ENCODE results near the gene IP6K3. TPM values are rescaled to one million over a fixed set of nuclear protein-coding genes. Genes with fewer than 3 reads are reported as not detected.

The IP6K3 gene
- total RNA-seq, 1 donor from 2014 or later = not detected

DNA sequence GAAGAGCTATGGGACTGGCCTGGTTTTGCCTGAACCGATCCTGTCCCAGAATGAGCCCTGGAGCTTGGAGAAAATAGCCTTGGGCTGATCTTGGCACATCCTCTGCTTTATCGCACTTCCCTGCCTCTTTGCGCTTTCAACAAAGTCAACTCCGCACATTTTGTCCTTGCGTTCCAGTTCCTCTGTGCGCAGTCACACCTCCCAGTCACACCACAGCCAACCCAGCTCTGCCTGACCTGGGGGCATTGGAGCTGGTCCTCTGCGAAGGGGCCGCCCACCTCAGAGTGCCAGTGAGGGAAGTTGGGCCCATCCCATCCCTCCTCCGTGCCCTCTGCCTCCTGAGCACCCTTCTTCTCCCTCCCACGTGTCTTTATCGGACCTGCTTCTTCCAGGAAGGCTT lies 18.3 kb downstream of the IP6K3 start:
- Mint-ChIP-seq H3K27ac (no peak overlapping the region), H3K27me3 (peaks cover 18% of the 10 kb centered on the region), H3K36me3 (ENCODE audit: low read depth) (no peaks in the 10 kb centered on the region), H3K4me1 (peaks cover 11% of the 10 kb centered on the region), H3K9me3 (no peaks in the 10 kb centered on the region), H3K4me3 (no peak overlapping the region)
- ChIA-PET POLR2A (no interaction called here), CTCF (no interaction called here)
- intact Hi-C loops (cut with micrococcal nuclease) = no loop called here
- no peak for TF ChIP-seq CTCF (IDR thresholded peaks at IDR 0.05)
- no peak for DNase-seq
- no peak for ATAC-seq (ENCODE audit: low read depth)

GRCh38 chr6:33727932-33728331 lies 18.8 kb downstream of the IP6K3 start:
- no peaks in the 10 kb centered on the region for H3K9me3 Mint-ChIP-seq
- no peak for TF ChIP-seq CTCF (IDR thresholded peaks at IDR 0.05)
- no peak overlapping the region for H3K4me3 Mint-ChIP-seq
- no peak for ATAC-seq (ENCODE audit: low read depth)
- no peak overlapping the region for H3K27ac Mint-ChIP-seq
- CTCF ChIA-PET = no interaction called here
- no peaks in the 10 kb centered on the region for H3K36me3 Mint-ChIP-seq (ENCODE audit: low read depth)
- peaks cover 11% of the 10 kb centered on the region for H3K4me1 Mint-ChIP-seq
- intact Hi-C loops (cut with micrococcal nuclease) = no loop called here
- DNase-seq = no peak
- POLR2A ChIA-PET = no interaction called here
- peaks cover 18% of the 10 kb centered on the region for H3K27me3 Mint-ChIP-seq

- no peak for ATAC-seq (ENCODE audit: low read depth)
- Mint-ChIP-seq H3K4me3 (no peak overlapping the region), H3K36me3 (ENCODE audit: low read depth) (no peaks in the 10 kb centered on the region), H3K27me3 (peaks cover 18% of the 10 kb centered on the region), H3K9me3 (no peaks in the 10 kb centered on the region), H3K27ac (no peak overlapping the region), H3K4me1 (peaks cover 12% of the 10 kb centered on the region)
- intact Hi-C loops (cut with micrococcal nuclease) = no loop called here
- no peak for TF ChIP-seq CTCF (IDR thresholded peaks at IDR 0.05)
- DNase-seq = no peak
- CTCF ChIA-PET = no interaction called here
- POLR2A ChIA-PET = no interaction called here
These were observed 19.6 kb downstream of the IP6K3 start for GRCh38 chr6:33727126-33727525.

- intact Hi-C loops (cut with micrococcal nuclease) = no loop called here
- Mint-ChIP-seq H3K4me1 (peaks cover 16% of the 10 kb centered on the region), H3K27me3 (peaks cover 18% of the 10 kb centered on the region), H3K27ac (no peak overlapping the region), H3K36me3 (ENCODE audit: low read depth) (no peaks in the 10 kb centered on the region), H3K4me3 (no peak overlapping the region), H3K9me3 (no peaks in the 10 kb centered on the region)
- POLR2A ChIA-PET = no interaction called here
- no peak for ATAC-seq (ENCODE audit: low read depth)
- no peak for DNase-seq
- no peak for TF ChIP-seq CTCF (IDR thresholded peaks at IDR 0.05)
- CTCF ChIA-PET = no interaction called here
These were observed 20.0 kb downstream of the IP6K3 start for GRCh38 chr6:33726696-33727095.

DNA sequence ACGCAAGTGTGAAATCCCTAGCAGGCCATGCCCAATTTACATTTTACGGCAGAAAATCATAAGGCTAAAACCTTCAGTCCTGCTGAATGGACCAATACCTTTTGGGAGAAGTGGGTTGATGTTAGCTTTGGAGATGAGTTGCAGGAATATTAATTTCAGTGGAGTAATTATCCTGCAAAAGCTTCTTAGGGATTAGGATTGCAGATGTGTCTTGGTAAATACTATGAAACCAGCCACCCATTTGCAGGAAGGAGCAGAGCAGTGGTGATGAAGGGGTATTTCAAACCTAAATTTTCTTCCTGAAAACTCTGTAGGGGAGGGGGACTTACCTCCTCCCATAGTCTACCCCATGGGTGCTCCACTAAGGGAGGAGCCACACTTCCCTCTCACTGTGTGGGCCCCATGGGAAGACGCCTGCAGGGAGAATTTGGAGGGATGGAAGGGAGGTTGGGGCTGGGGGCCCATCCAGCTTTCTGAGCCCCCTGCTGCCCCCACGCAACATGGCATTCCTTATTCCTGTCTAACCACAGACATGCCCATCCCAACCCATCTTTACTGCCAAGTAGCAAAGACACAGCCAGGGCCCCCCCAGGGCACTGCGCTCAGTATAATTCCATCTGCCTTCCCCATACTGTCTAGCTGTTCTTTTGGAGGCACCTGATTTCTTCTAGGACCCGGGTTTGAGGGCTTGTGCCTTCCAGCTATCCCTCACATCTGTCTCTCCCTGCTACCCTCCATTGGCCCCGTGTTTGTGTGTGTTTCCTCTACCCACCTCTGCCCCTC lies 20.6 kb downstream of the IP6K3 start:
- ChIA-PET POLR2A (no interaction called here), CTCF (no interaction called here)
- Mint-ChIP-seq H3K9me3 (no peaks in the 10 kb centered on the region), H3K4me3 (no peak overlapping the region), H3K27me3 (peaks cover 20% of the 10 kb centered on the region), H3K27ac (no peak overlapping the region), H3K4me1 (peaks cover 23% of the 10 kb centered on the region), H3K36me3 (ENCODE audit: low read depth) (no peaks in the 10 kb centered on the region)
- intact Hi-C loops (cut with micrococcal nuclease) = no loop called here
- ATAC-seq (ENCODE audit: low read depth) (no peak), DNase-seq (no peak)
- TF ChIP-seq CTCF (IDR thresholded peaks at IDR 0.05) = no peak
